ENCODE data around the gene TTLL7. TPM values are rescaled to one million over a fixed set of nuclear protein-coding genes. Genes with fewer than 3 reads are reported as not detected.

Gene TTLL7
- total RNA-seq, 1 experiment from 2014 or later: 7.9 TPM

- no peak for DNase-seq (ENCODE audit: low spot score)
- ChIA-PET POLR2A (no interaction called here), CTCF (no interaction called here)
- H3K4me1 Mint-ChIP-seq: peaks cover 4% of the 10 kb centered on the region
- no peak overlapping the region for H3K27ac Mint-ChIP-seq
- peaks cover 14% of the 10 kb centered on the region for H3K9me3 Mint-ChIP-seq
- H3K36me3 Mint-ChIP-seq: peaks cover 7% of the 10 kb centered on the region
- no peak for ATAC-seq
- H3K4me3 Mint-ChIP-seq: no peak overlapping the region
- no peaks in the 10 kb centered on the region for H3K27me3 Mint-ChIP-seq (ENCODE audit: low read depth)
- TF ChIP-seq ATF3 (CRISPR knock-in tag; conservative IDR thresholded peaks at IDR 0.05) (no peak), ZNF532 (CRISPR knock-in tag; IDR thresholded peaks at IDR 0.05; ENCODE audit: borderline replicate concordance) (no peak), MLX (CRISPR knock-in tag; IDR thresholded peaks at IDR 0.05) (no peak), SOX15 (CRISPR knock-in tag; IDR thresholded peaks at IDR 0.05) (no peak), CBFB (CRISPR knock-in tag; IDR thresholded peaks at IDR 0.05; ENCODE audit: low read depth) (no peak), EMX1 (CRISPR knock-in tag; IDR thresholded peaks at IDR 0.05) (no peak), JUN (CRISPR knock-in tag; IDR thresholded peaks at IDR 0.05) (no peak), HMGXB4 (CRISPR knock-in tag; IDR thresholded peaks at IDR 0.05) (no peak), ZNF423 (CRISPR knock-in tag; IDR thresholded peaks at IDR 0.05) (no peak), NFATC4 (CRISPR knock-in tag; IDR thresholded peaks at IDR 0.05) (no peak)
These were observed 111.4 kb downstream of the TTLL7 start for GRCh38 chr1:83887483-83887882.

- no peak for TF ChIP-seq ZNF425 (CRISPR knock-in tag; conservative IDR thresholded peaks at IDR 0.05)
- TF ChIP-seq PREB (CRISPR knock-in tag; IDR thresholded peaks at IDR 0.05; ENCODE audit: borderline replicate concordance): no peak
- TF ChIP-seq SP1 (CRISPR knock-in tag; conservative IDR thresholded peaks at IDR 0.05): no peak
- TF ChIP-seq GABPB1 (CRISPR knock-in tag; IDR thresholded peaks at IDR 0.05): no peak
- TF ChIP-seq OVOL2 (CRISPR knock-in tag; IDR thresholded peaks at IDR 0.05; ENCODE audit: borderline replicate concordance): no peak
- TF ChIP-seq JUN (CRISPR knock-in tag; IDR thresholded peaks at IDR 0.05): no peak
- no peak for TF ChIP-seq TEAD1 (CRISPR knock-in tag; IDR thresholded peaks at IDR 0.05)
- TF ChIP-seq ZNF423 (CRISPR knock-in tag; IDR thresholded peaks at IDR 0.05): no peak
- no peak for TF ChIP-seq RORB (CRISPR knock-in tag; IDR thresholded peaks at IDR 0.05)
- no peak for TF ChIP-seq NFYB (CRISPR knock-in tag; conservative IDR thresholded peaks at IDR 0.05; ENCODE audit: low read depth)
- no peak for TF ChIP-seq JAZF1 (CRISPR knock-in tag; IDR thresholded peaks at IDR 0.05)
- H3K9me3 Mint-ChIP-seq: peaks cover 12% of the 10 kb centered on the region
- ChIA-PET POLR2A (no interaction called here), CTCF (interaction anchor here (1.2 kb wide), 1 partner anchor 291 kb away, joined by 3 read pairs; no protein-coding TSS in a partner anchor)
- no peak overlapping the region for H3K4me3 Mint-ChIP-seq
- H3K36me3 Mint-ChIP-seq: peaks cover 8% of the 10 kb centered on the region
- no peak for ATAC-seq
- no peaks in the 10 kb centered on the region for H3K4me1 Mint-ChIP-seq
- H3K27ac Mint-ChIP-seq: no peak overlapping the region
- no peaks in the 10 kb centered on the region for H3K27me3 Mint-ChIP-seq (ENCODE audit: low read depth)
- DNase-seq (ENCODE audit: low spot score): no peak
These were observed 115.0 kb downstream of the TTLL7 start for GRCh38 chr1:83883979-83884378.

All from WTC11 (cell line).